Endothelial cell of umbilical vein (primary cell): ENCODE results near the gene NCKAP5.

Experiments used
- CTCF ChIP-seq, 2 donors: IDR thresholded peaks; 1 replicate in 1 of 2; 2 replicates in 1 of 2; pipeline ENCODE4 v1.5.1; 2011; ENCODE audit warnings: low read length in 2 of 2, mild to moderate bottlenecking in 2 of 2, moderate library complexity in 2 of 2, control low read depth in 1 of 2, inconsistent platforms in 1 of 2, low read depth in 1 of 2; ENCODE audit not compliant: insufficient read depth in 1 of 2; ENCODE audit errors: extremely low read depth in 1 of 2
- EZH2 ChIP-seq: IDR thresholded peaks from 2 replicates; pipeline ENCODE4 v1.6.1; 2012; ENCODE audit warnings: borderline replicate concordance, low read depth, mild to moderate bottlenecking, moderate library complexity, low read length, inconsistent platforms; ENCODE audit not compliant: severe bottlenecking
- FOS ChIP-seq: IDR thresholded peaks from 2 replicates; pipeline ENCODE4 v1.6.1; 2011; ENCODE audit warnings: mild to moderate bottlenecking, low read length, moderate library complexity, borderline replicate concordance; ENCODE audit not compliant: insufficient read depth
- POLR2A ChIP-seq: IDR thresholded peaks from 2 replicates; pipeline ENCODE4 v1.6.1; 2012; ENCODE audit warnings: low read depth, mild to moderate bottlenecking, control low read depth, low read length

DNA sequence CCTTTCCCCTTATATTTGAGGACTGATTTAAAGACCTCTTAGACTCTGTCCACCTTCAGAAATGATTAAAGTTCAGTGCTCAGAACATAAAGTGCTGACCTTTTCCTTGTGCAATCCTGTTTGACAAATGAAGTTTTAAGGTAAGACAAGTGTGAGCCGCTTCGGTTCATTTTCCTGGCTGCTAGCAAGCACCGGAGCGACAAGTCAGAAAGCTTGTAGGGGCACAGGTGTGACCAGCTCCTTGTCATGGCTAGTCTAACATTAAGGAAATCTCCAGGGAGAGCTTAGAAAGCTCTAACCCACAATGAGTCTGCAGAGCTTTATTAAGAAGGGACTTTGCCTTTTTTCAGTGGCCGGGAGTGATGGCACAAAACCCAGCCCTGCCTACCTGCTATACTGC is 2.3 kb upstream of the NCKAP5 start:
- TF ChIP-seq POLR2A: no peak
- no peak for TF ChIP-seq CTCF (IDR thresholded peaks at IDR 0.05; ENCODE audit: extremely low read depth in 1 of 2, insufficient read depth in 1 of 2, low read depth in 1 of 2, low read length in 2 of 2)
- no peak for TF ChIP-seq EZH2
- TF ChIP-seq FOS: no peak
